IPS-15b (cell line): ENCODE data around the gene EPB41L5.
"Not testable (repeated sequence)": the region's sequence is repeated elsewhere in the genome, so short reads cannot be mapped to it uniquely, and the experiment has no call there.

Source experiments
- H3K27me3 ChIP-seq: one replicate; pipeline ENCODE4 v1.6.1; 2013; ENCODE audit warnings: low read length; ENCODE audit not compliant: control insufficient read depth, insufficient read depth
- H3K36me3 ChIP-seq: one replicate; pipeline ENCODE4 v1.6.1; 2013; ENCODE audit warnings: low read length; ENCODE audit not compliant: control insufficient read depth, insufficient read depth
- H3K4me1 ChIP-seq: one replicate; pipeline ENCODE4 v1.6.1; 2013; ENCODE audit warnings: mild to moderate bottlenecking, low read length; ENCODE audit not compliant: control insufficient read depth, insufficient read depth
- H3K4me3 ChIP-seq: one replicate; pipeline ENCODE4 v1.5.1; 2013; ENCODE audit warnings: low read depth, low read length
- H3K9ac ChIP-seq: one replicate; pipeline ENCODE4 v1.6.1; 2013; ENCODE audit warnings: low read depth, mild to moderate bottlenecking, low read length
- H3K9me3 ChIP-seq: one replicate; pipeline ENCODE4 v1.6.1; 2013; ENCODE audit warnings: mild to moderate bottlenecking, low read length; ENCODE audit not compliant: control insufficient read depth, insufficient read depth

The EPB41L5 gene

GRCh38 chr2:120012771-120013596 is at the start of gene EPB41L5:
TSS of gene EPB41L5 (plus strand) at chr2:120013077. CDS start at chr2:120019085, 6,008 bp downstream.
- H3K36me3 ChIP-seq = no peaks in the 10 kb centered on the region
- H3K27me3 ChIP-seq = peaks cover 9% of the 10 kb centered on the region
- peak within 1 kb of the TSS; percentile 82 for H3K4me3 ChIP-seq
- peak within 1 kb of the TSS; percentile 70 for H3K9ac ChIP-seq
- H3K4me1 ChIP-seq = peaks cover 12% of the 10 kb centered on the region
- no peaks in the 10 kb centered on the region for H3K9me3 ChIP-seq

- H3K4me3 ChIP-seq = no peak overlapping the region
- H3K9me3 ChIP-seq = no peaks in the 10 kb centered on the region
- H3K9ac ChIP-seq = no peak overlapping the region
- no peaks in the 10 kb centered on the region for H3K4me1 ChIP-seq
- H3K36me3 ChIP-seq = no peaks in the 10 kb centered on the region
- H3K27me3 ChIP-seq = no peaks in the 10 kb centered on the region
Measured at GRCh38 chr2:119981896-119982295, 31.0 kb upstream of the EPB41L5 start.

GRCh38 chr2:119982506-119982905 is 30.4 kb upstream of the EPB41L5 start:
- Histone ChIP-seq H3K9me3 (no peaks in the 10 kb centered on the region), H3K9ac (no peak overlapping the region), H3K4me1 (no peaks in the 10 kb centered on the region), H3K4me3 (no peak overlapping the region), H3K36me3 (no peaks in the 10 kb centered on the region), H3K27me3 (no peaks in the 10 kb centered on the region)

GRCh38 chr2:119983108-119983507 is 29.8 kb upstream of the EPB41L5 start:
- no peaks in the 10 kb centered on the region for H3K27me3 ChIP-seq
- H3K4me3 ChIP-seq = no peak overlapping the region
- no peaks in the 10 kb centered on the region for H3K36me3 ChIP-seq
- H3K9me3 ChIP-seq = no peaks in the 10 kb centered on the region
- H3K4me1 ChIP-seq = no peaks in the 10 kb centered on the region
- H3K9ac ChIP-seq = no peak overlapping the region

GRCh38 chr2:119996148-119996547 is 16.7 kb upstream of the EPB41L5 start:
- Histone ChIP-seq H3K9ac (no peak overlapping the region), H3K27me3 (no peaks in the 10 kb centered on the region), H3K4me1 (no peaks in the 10 kb centered on the region), H3K9me3 (no peaks in the 10 kb centered on the region), H3K36me3 (no peaks in the 10 kb centered on the region), H3K4me3 (no peak overlapping the region)

GRCh38 chr2:119996896-119997891 is 15.7 kb upstream of the EPB41L5 start:
- not testable (repeated sequence) for H3K27me3 ChIP-seq, H3K4me3 ChIP-seq, H3K9ac ChIP-seq, H3K36me3 ChIP-seq, H3K4me1 ChIP-seq, H3K9me3 ChIP-seq

GRCh38 chr2:120001471-120001870 is 11.4 kb upstream of the EPB41L5 start:
- no peaks in the 10 kb centered on the region for H3K9me3 ChIP-seq
- peaks cover under 1% of the 10 kb centered on the region for H3K4me1 ChIP-seq
- no peaks in the 10 kb centered on the region for H3K27me3 ChIP-seq
- no peak overlapping the region for H3K4me3 ChIP-seq
- no peak overlapping the region for H3K9ac ChIP-seq
- no peaks in the 10 kb centered on the region for H3K36me3 ChIP-seq

- no peaks in the 10 kb centered on the region for H3K27me3 ChIP-seq
- peaks cover 5% of the 10 kb centered on the region for H3K4me1 ChIP-seq
- no peak overlapping the region for H3K9ac ChIP-seq
- H3K36me3 ChIP-seq = no peaks in the 10 kb centered on the region
- H3K4me3 ChIP-seq = no peak overlapping the region
- H3K9me3 ChIP-seq = no peaks in the 10 kb centered on the region
Measured at GRCh38 chr2:120004254-120004653, 8.6 kb upstream of the EPB41L5 start.

- Histone ChIP-seq H3K27me3 (no peaks in the 10 kb centered on the region), H3K9me3 (no peaks in the 10 kb centered on the region), H3K9ac (no peak overlapping the region), H3K4me3 (no peak overlapping the region), H3K36me3 (no peaks in the 10 kb centered on the region), H3K4me1 (peaks cover 5% of the 10 kb centered on the region)
Measured at GRCh38 chr2:120005834-120006521, 6.9 kb upstream of the EPB41L5 start.

GRCh38 chr2:120007851-120008250 is 5.0 kb upstream of the EPB41L5 start:
- H3K9me3 ChIP-seq = no peaks in the 10 kb centered on the region
- H3K4me1 ChIP-seq = peaks cover 5% of the 10 kb centered on the region
- no peaks in the 10 kb centered on the region for H3K36me3 ChIP-seq
- H3K9ac ChIP-seq = no peak overlapping the region
- H3K27me3 ChIP-seq = peaks cover 9% of the 10 kb centered on the region
- no peak overlapping the region for H3K4me3 ChIP-seq

- Histone ChIP-seq H3K9me3 (no peaks in the 10 kb centered on the region), H3K4me1 (peaks cover 12% of the 10 kb centered on the region), H3K27me3 (peaks cover 9% of the 10 kb centered on the region), H3K36me3 (no peaks in the 10 kb centered on the region), H3K9ac (no peak overlapping the region), H3K4me3 (peak overlapping the region; percentile 43)
Measured at GRCh38 chr2:120012363-120012762, 514 bp upstream of the EPB41L5 start.
